GM12875 (cell line): ENCODE measurements around the gene PAPSS1.

Experiments
- H3K4me3 ChIP-seq: one replicate; pipeline ENCODE4 v1.5.1; 2011; ENCODE audit warnings: low read depth, low read length, control low read depth
- CTCF ChIP-seq: IDR thresholded peaks from 2 replicates; pipeline ENCODE4 v1.5.1; 2011; ENCODE audit warnings: low read depth, mild to moderate bottlenecking, control low read depth, inconsistent platforms, low read length, moderate library complexity, borderline replicate concordance; ENCODE audit not compliant: insufficient read depth

Gene PAPSS1

GRCh38 chr4:107683873-107684272, 36.2 kb downstream of the PAPSS1 start:
- no peak for TF ChIP-seq CTCF
- H3K4me3 ChIP-seq = no peak overlapping the region

GRCh38 chr4:107682306-107682705, 37.7 kb downstream of the PAPSS1 start:
- TF ChIP-seq CTCF = no peak
- H3K4me3 ChIP-seq = no peak overlapping the region

DNA sequence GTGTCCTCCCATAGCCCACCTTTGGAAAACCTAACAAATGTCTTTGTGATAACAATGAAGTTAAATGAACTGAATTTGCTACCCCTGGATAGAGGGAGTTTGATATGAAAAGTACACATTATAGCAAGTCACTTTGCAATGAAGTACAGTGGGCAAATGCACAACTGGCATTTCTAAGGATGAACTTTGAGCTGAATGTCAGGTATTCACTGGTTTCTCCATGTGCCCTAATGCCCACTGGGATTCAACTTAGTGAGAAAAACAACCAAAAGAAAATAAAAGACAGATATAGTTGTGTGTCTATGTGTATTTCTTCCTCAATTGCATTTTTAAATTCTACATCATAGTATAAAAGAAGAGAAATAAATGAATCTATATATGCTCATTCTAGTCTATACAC, 51.0 kb downstream of the PAPSS1 start:
- no peak for TF ChIP-seq CTCF
- H3K4me3 ChIP-seq = no peak overlapping the region

GRCh38 chr4:107666134-107666533, 53.9 kb downstream of the PAPSS1 start:
- no peak for TF ChIP-seq CTCF
- H3K4me3 ChIP-seq = no peak overlapping the region

GRCh38 chr4:107665001-107665400, 55.0 kb downstream of the PAPSS1 start:
- no peak overlapping the region for H3K4me3 ChIP-seq
- TF ChIP-seq CTCF = no peak

- TF ChIP-seq CTCF = no peak
- H3K4me3 ChIP-seq = no peak overlapping the region
These were observed 61.4 kb downstream of the PAPSS1 start for GRCh38 chr4:107658400-107659336.

DNA sequence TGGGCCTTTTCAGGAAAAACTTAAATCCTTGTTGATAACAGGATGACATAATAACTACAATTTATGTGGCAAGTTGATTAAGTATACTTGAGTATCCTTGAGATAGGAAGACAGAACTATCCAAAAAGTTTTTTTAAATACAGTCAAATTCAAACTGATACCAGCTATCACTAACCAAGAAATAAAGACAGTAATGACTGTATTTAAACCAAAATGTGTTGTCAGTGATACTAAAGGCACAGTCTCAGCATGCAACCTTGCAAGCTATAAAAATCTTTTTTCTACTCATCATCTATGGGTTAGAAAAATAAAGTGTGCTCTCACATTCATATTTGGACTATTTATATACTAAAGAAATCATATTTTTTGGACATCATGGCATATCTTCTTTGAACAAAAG, 64.7 kb downstream of the PAPSS1 start:
- TF ChIP-seq CTCF = no peak
- no peak overlapping the region for H3K4me3 ChIP-seq
